VCaP (cell line): ENCODE measurements around the gene AGO1.

Experiments used
- H3K27ac ChIP-seq: fragments of 450-650 bp; 2 replicates; pipeline ENCODE4 v1.5.1; 2017
- CTCF ChIP-seq: fragments of 450-650 bp; conservative IDR thresholded peaks from 2 replicates; pipeline ENCODE4 v1.5.1; 2017; ENCODE audit warnings: mild to moderate bottlenecking, moderate library complexity

The AGO1 gene

DNA sequence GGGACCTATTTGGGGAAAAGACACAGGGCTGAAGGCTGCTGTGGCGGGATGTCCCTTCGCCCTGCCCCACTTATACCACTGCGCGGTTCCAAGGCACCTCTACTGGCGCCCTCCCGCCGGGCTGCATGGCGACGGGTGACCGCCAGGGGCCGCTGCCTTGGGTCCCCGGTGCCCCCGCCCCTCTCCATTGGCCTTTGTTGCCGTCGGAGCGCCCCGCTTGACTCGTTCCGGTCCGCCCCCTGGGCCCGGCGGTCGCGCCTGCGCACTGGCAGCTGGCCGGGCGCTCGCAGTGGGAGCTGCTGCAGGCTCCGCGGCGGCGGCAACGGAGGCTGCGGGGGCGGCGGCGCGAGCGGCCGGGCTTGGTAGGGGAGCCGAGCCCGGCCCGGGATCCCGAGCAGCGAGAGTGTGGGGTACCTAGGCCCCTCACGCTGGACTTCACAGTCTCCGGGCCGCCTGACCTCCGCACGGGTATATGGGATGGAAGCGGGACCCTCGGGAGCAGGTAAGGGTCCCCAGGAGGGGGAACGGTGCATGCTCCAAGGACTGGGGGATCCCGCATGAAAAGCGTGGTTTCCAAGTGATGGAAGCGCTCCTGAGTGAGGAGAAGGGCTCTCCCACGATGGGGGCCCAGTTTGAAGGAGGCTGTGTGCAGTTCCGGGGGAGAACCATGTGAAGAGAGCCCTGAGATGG is at the start of gene AGO1:
Gene AGO1, plus strand, starts transcription at position 265 of the 690 bp plus-strand sequence. Its CDS starts 213 bp downstream, at position 478.
- peak; percentile 98 for TF ChIP-seq CTCF
- H3K27ac ChIP-seq, result peak within 1 kb of the TSS; percentile 91

GRCh38 chr1:35833395-35833794 is 49.6 kb upstream of the AGO1 start:
- H3K27ac ChIP-seq, result no peak overlapping the region
- TF ChIP-seq CTCF, result no peak

GRCh38 chr1:35834218-35834617 is 48.8 kb upstream of the AGO1 start:
- TF ChIP-seq CTCF, result no peak
- no peak overlapping the region for H3K27ac ChIP-seq

GRCh38 chr1:35835398-35835797 is 47.6 kb upstream of the AGO1 start:
- TF ChIP-seq CTCF, result no peak
- no peak overlapping the region for H3K27ac ChIP-seq

- no peak for TF ChIP-seq CTCF
- no peak overlapping the region for H3K27ac ChIP-seq
These were observed 46.3 kb upstream of the AGO1 start for GRCh38 chr1:35836734-35837133.

GRCh38 chr1:35838693-35839245 is 44.2 kb upstream of the AGO1 start:
- H3K27ac ChIP-seq, result no peak overlapping the region
- TF ChIP-seq CTCF, result no peak

DNA sequence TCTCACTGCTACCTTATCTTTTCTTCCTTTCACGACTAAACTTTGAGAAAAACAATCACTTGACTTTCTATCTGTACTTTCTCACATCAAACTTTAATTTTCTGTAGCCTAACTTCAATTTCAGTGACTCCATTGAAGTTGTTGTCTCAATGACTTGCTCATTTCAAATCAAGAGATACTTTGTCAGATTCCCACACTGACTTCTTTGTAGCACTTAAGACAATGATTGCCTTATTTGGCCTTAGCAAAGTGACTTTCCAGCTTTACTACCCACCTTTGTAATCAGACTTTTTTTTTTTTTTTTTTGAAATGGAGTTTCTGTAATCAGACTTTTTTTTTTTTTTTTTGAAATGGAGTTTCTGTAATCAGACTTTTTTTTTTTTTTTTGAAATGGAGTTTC is 38.2 kb upstream of the AGO1 start:
- TF ChIP-seq CTCF, result no peak
- H3K27ac ChIP-seq, result no peak overlapping the region
